Osteocyte (in vitro differentiated cells): ENCODE measurements around the gene GLT8D1. TPM values are rescaled to one million over a fixed set of nuclear protein-coding genes. Genes with fewer than 3 reads are reported as not detected.
A peak's percentile ranks its signal among the peaks of the same experiment; 100 is the strongest.
"Not testable (repeated sequence)": the region's sequence is repeated elsewhere in the genome, so short reads cannot be mapped to it uniquely, and the experiment has no call there.

Experiments
- DNase-seq: peaks from one replicate; pipeline ENCODE4 v3.0.0; 2021; ENCODE audit warnings: mixed read lengths; ENCODE audit not compliant: unreplicated experiment; ENCODE audit errors: extremely low spot score
- H3K27ac Mint-ChIP-seq: one replicate; pipeline ENCODE4 v1.8.0; 2021; ENCODE audit warnings: mild to moderate bottlenecking, mixed read lengths; ENCODE audit not compliant: unreplicated experiment
- H3K27me3 Mint-ChIP-seq: one replicate; pipeline ENCODE4 v1.8.0; 2021; ENCODE audit warnings: mixed read lengths; ENCODE audit not compliant: unreplicated experiment
- H3K36me3 Mint-ChIP-seq: one replicate; pipeline ENCODE4 v1.8.0; 2021; ENCODE audit warnings: mixed read lengths; ENCODE audit not compliant: unreplicated experiment
- H3K4me1 Mint-ChIP-seq: one replicate; pipeline ENCODE4 v1.8.0; 2021; ENCODE audit warnings: mixed read lengths; ENCODE audit not compliant: unreplicated experiment
- H3K4me3 Mint-ChIP-seq: one replicate; pipeline ENCODE4 v1.8.0; 2021; ENCODE audit warnings: mild to moderate bottlenecking, moderate library complexity, mixed read lengths; ENCODE audit not compliant: unreplicated experiment
- H3K9me3 Mint-ChIP-seq: one replicate; pipeline ENCODE4 v1.8.0; 2021; ENCODE audit warnings: mixed read lengths; ENCODE audit not compliant: unreplicated experiment
- total RNA-seq: library from RNA; stranded (reverse); gene quantifications from 2 replicates; pipeline ENCODE4 v1.2.1, GENCODE V29; 2021
- TF ChIP-seq, protein P1 (sequence below): fragments of 200-600 bp; sonication (generic); IDR thresholded peaks from 2 replicates; pipeline ENCODE4 v1.5.0; 2021; ENCODE audit warnings: antibody characterized with exemption, mild to moderate bottlenecking, moderate library complexity

Gene GLT8D1
- total RNA-seq, 1 donor from 2014 or later = 86.3 TPM

DNA sequence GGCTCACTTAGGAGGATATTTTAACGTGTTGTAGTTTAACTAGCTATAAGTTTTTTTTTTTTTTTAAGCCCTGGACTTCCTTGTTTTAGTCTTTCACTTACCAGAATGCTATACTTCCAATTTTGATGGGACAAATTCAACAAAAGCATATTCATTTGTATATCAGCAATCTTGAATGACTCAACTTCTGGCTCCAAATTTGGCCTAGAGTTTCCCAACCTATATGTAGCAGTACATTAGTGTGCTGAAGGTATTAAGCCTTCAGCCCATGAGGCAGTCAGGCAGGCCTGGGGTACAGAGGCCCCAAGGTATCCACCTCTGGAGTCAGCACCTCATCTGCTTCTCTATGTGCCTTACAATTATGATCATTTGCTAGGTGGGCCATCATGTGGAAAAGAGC lies 25.8 kb downstream of the GLT8D1 start:
- peaks cover 45% of the 10 kb centered on the region for H3K36me3 Mint-ChIP-seq
- no peak for DNase-seq
- H3K4me3 Mint-ChIP-seq = no peak overlapping the region
- H3K4me1 Mint-ChIP-seq = peaks cover 42% of the 10 kb centered on the region
- TF ChIP-seq, protein P1, sequence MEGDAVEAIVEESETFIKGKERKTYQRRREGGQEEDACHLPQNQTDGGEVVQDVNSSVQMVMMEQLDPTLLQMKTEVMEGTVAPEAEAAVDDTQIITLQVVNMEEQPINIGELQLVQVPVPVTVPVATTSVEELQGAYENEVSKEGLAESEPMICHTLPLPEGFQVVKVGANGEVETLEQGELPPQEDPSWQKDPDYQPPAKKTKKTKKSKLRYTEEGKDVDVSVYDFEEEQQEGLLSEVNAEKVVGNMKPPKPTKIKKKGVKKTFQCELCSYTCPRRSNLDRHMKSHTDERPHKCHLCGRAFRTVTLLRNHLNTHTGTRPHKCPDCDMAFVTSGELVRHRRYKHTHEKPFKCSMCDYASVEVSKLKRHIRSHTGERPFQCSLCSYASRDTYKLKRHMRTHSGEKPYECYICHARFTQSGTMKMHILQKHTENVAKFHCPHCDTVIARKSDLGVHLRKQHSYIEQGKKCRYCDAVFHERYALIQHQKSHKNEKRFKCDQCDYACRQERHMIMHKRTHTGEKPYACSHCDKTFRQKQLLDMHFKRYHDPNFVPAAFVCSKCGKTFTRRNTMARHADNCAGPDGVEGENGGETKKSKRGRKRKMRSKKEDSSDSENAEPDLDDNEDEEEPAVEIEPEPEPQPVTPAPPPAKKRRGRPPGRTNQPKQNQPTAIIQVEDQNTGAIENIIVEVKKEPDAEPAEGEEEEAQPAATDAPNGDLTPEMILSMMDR = no peak
- no peaks in the 10 kb centered on the region for H3K9me3 Mint-ChIP-seq
- peak overlapping the region; percentile 74 for H3K27ac Mint-ChIP-seq
- no peaks in the 10 kb centered on the region for H3K27me3 Mint-ChIP-seq

DNA sequence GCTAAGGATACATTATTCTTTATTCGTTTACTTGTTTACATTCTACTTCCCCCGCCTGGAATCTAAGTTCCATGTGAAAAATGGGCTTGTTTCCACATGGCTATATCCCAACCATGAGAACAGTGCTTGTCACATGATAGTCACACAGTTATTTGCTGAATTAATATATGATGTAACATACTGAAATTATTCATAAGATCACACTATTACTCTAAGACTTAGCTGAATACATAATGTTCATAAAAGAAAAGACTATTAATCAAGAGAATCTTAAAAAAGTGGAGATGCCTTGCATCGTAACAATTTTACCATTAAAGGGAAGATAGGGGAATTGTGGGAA lies 26.4 kb downstream of the GLT8D1 start:
- Mint-ChIP-seq H3K27ac (peak overlapping the region; percentile 74), H3K9me3 (no peaks in the 10 kb centered on the region), H3K4me1 (peaks cover 35% of the 10 kb centered on the region), H3K4me3 (no peak overlapping the region), H3K27me3 (no peaks in the 10 kb centered on the region), H3K36me3 (peaks cover 46% of the 10 kb centered on the region)
- TF ChIP-seq, protein P1 = no peak
- no peak for DNase-seq

DNA sequence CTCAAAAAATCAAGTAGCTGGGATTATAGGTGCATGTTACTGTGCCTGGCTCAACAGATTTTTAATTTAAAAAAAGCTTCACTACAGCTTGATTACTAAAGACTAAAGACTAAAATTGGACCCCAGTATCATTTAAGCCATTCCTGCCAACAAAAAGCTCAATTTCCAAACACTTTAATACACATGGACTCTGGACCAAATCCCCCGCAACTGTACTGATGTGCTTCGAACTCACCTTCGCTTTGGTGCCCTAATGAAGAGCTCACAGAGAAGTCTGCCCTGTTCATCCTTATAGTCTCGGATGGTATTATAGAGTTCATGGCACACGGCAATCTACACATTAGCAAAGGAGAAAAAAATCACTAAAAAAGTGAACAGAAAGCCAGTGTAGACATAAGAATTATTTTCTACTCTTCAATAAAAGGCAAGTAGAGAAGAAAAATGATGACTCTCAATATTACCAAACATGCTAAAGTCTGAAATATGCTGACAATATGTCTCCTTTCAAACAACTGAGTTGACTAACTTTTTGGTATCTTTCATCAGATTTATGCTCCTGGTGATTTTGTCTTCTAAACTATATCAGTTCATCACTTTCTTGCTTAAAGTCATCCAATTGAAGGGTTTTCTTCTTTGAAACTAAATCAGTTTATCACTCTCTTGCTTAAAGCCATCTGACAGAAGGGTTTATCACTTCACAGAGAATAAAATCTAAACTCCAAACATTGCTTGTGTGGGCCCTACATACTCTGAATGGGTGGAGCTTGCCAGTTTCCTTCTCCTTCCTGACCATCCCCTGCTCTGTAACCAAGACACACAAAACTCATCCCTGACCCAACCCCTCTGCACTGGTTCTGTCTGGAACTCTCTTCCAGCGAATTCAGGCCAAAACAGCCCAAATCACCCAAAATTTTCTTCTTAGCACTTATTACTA lies 27.1 kb downstream of the GLT8D1 start:
- Mint-ChIP-seq H3K27ac (peak overlapping the region; percentile 74), H3K4me3 (no peak overlapping the region), H3K4me1 (peaks cover 29% of the 10 kb centered on the region), H3K36me3 (peaks cover 46% of the 10 kb centered on the region), H3K9me3 (no peaks in the 10 kb centered on the region), H3K27me3 (no peaks in the 10 kb centered on the region)
- TF ChIP-seq, protein P1 = no peak
- no peak for DNase-seq

DNA sequence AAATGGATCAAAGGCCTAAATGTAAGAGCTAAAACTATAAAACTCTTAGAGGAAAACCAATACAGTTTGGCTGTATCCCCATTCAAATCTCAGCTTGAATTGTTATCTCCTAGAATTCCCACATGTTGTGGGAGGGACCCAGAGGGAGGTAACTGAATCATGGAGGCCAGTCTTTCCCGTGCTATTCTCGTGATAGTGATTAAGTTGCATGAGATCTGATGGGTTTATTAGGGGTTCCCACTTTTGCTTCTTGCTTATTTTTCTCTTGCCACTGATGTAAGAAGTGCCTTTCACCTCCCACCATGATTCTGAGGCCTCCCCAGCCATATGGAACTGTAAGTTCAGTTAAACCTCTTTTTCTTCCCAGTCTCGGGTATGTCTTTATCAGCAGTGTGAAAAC lies 29.4 kb downstream of the GLT8D1 start:
- H3K36me3 Mint-ChIP-seq = peaks cover 57% of the 10 kb centered on the region
- H3K9me3 Mint-ChIP-seq, H3K4me3 Mint-ChIP-seq, H3K27me3 Mint-ChIP-seq, DNase-seq: not testable (repeated sequence)
- peaks cover 23% of the 10 kb centered on the region for H3K4me1 Mint-ChIP-seq
- H3K27ac Mint-ChIP-seq = peak overlapping the region; percentile 13

DNA sequence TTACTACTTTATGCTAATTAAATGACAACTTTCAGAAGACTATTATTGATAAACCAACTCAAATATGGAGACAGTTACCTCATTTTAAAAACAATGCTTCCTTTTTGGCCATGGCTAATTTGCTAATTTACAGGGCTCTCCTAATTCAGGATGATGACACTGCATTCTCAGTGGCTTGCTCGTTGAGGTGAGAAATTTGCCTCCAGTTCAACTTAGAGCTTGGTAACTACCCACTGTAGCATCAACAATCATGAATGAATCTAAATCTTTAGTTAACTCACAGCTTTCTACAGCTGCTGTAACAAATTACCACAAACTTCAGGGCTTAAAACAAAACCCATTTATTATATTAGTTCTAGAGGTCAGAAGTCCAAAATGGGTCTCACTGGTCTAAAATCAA lies 33.9 kb downstream of the GLT8D1 start:
- peak overlapping the region; percentile 64 for H3K4me3 Mint-ChIP-seq
- no peak for DNase-seq
- peak overlapping the region; percentile 99 for H3K27ac Mint-ChIP-seq
- TF ChIP-seq, protein P1 = no peak
- H3K36me3 Mint-ChIP-seq = peaks cover 42% of the 10 kb centered on the region
- H3K4me1 Mint-ChIP-seq = peaks cover 39% of the 10 kb centered on the region
- no peaks in the 10 kb centered on the region for H3K9me3 Mint-ChIP-seq
- no peaks in the 10 kb centered on the region for H3K27me3 Mint-ChIP-seq
